Astrocyte (in vitro differentiated cells and primary cell): ENCODE results near the gene DERA.
"Not testable (repeated sequence)": the region's sequence is repeated elsewhere in the genome, so short reads cannot be mapped to it uniquely, and the experiment has no call there.

ENCODE experiments used
- EZH2 ChIP-seq: IDR thresholded peaks from 2 replicates; pipeline ENCODE4 v1.6.1; 2012; ENCODE audit warnings: mild to moderate bottlenecking, low read length, inconsistent platforms; ENCODE audit not compliant: insufficient read depth
- TF ChIP-seq, protein P1 (sequence below): IDR thresholded peaks from 2 replicates; pipeline ENCODE4 v1.5.1; 2011; ENCODE audit warnings: low read depth, mild to moderate bottlenecking, inconsistent platforms, low read length, moderate library complexity; ENCODE audit not compliant: insufficient read depth

DNA sequence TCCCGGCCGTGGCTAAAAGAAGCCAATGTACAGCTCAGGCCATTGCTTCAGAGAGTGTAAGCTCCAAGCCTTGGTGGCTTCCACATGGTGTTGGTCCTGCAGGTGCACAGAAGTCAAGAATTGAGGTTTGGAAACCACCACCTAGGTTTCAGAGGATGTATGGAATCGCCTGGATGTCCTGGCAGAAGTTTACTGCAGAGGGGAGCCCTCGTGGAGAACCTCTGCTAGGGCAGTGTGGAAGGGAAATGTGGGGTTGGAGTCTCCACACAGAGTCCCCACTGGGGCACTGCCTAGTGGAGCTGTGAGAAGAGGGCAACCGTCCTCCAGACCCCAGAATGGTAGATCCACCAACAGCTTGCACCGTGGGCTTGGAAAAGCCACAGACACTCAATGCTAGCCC lies 103.3 kb downstream of the DERA start:
- TF ChIP-seq EZH2: not testable (repeated sequence)
- TF ChIP-seq, protein P1, sequence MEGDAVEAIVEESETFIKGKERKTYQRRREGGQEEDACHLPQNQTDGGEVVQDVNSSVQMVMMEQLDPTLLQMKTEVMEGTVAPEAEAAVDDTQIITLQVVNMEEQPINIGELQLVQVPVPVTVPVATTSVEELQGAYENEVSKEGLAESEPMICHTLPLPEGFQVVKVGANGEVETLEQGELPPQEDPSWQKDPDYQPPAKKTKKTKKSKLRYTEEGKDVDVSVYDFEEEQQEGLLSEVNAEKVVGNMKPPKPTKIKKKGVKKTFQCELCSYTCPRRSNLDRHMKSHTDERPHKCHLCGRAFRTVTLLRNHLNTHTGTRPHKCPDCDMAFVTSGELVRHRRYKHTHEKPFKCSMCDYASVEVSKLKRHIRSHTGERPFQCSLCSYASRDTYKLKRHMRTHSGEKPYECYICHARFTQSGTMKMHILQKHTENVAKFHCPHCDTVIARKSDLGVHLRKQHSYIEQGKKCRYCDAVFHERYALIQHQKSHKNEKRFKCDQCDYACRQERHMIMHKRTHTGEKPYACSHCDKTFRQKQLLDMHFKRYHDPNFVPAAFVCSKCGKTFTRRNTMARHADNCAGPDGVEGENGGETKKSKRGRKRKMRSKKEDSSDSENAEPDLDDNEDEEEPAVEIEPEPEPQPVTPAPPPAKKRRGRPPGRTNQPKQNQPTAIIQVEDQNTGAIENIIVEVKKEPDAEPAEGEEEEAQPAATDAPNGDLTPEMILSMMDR: not testable (repeated sequence)
